Mammary epithelial cell (primary cell): ENCODE data around the gene SRD5A1.

ENCODE experiments used
- EZH2 ChIP-seq: IDR thresholded peaks from 2 replicates; pipeline ENCODE4 v1.6.1; 2012; ENCODE audit warnings: low read length, inconsistent platforms, borderline replicate concordance
- TF ChIP-seq, protein P1 (sequence below), 2 donors: IDR thresholded peaks in 1 of 2; conservative IDR thresholded peaks in 1 of 2; 2 replicates each; pipeline ENCODE4 v1.5.1; 2011 to 2012; ENCODE audit warnings: inconsistent platforms in 2 of 2, low read length in 2 of 2, mild to moderate bottlenecking in 2 of 2, control low read depth in 1 of 2, low read depth in 1 of 2; ENCODE audit not compliant: insufficient read depth in 1 of 2; ENCODE audit errors: extremely low read depth in 1 of 2

DNA sequence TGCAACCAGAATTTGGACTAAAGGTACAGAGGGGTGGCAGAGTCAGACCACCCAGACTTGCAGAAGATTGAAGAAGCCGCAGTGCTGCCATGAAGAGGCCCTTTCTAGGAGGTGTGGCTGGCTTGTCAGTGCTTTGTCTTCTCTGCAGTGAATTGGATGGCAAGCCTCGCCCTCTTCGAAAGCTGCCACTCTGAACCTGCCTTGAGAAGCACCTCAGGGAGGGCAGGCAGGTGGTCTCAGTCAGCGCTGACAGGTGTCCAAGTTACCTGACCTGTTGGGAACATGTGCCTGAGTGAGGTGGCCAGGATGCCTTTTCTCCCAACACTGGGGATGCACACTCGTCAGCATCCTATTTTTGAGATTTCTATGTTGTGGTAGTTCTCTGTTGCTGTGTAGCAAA is 86.2 kb downstream of the SRD5A1 start:
- TF ChIP-seq, protein P1, sequence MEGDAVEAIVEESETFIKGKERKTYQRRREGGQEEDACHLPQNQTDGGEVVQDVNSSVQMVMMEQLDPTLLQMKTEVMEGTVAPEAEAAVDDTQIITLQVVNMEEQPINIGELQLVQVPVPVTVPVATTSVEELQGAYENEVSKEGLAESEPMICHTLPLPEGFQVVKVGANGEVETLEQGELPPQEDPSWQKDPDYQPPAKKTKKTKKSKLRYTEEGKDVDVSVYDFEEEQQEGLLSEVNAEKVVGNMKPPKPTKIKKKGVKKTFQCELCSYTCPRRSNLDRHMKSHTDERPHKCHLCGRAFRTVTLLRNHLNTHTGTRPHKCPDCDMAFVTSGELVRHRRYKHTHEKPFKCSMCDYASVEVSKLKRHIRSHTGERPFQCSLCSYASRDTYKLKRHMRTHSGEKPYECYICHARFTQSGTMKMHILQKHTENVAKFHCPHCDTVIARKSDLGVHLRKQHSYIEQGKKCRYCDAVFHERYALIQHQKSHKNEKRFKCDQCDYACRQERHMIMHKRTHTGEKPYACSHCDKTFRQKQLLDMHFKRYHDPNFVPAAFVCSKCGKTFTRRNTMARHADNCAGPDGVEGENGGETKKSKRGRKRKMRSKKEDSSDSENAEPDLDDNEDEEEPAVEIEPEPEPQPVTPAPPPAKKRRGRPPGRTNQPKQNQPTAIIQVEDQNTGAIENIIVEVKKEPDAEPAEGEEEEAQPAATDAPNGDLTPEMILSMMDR (conservative IDR thresholded peaks at IDR 0.05 in 1 of 2, IDR thresholded peaks at IDR 0.05 in 1 of 2; ENCODE audit: extremely low read depth in 1 of 2, insufficient read depth in 1 of 2, low read depth in 1 of 2, low read length in 2 of 2), result no peak
- TF ChIP-seq EZH2, result no peak
